Subcutaneous abdominal adipose tissue (tissue), 5 donors: ENCODE measurements around the gene PDE4C.

Experiments used
- H3K27ac ChIP-seq: one replicate; pipeline ENCODE4 v1.7.0; 2013; ENCODE audit warnings: low read depth, mild to moderate bottlenecking, inconsistent platforms, low read length, moderate library complexity
- H3K27me3 ChIP-seq, 5 donors: one replicate each; pipeline ENCODE4 v1.7.0; 2013; ENCODE audit warnings: low read length in 5 of 5, inconsistent platforms in 1 of 5; ENCODE audit not compliant: control insufficient read depth in 5 of 5, insufficient read depth in 4 of 5
- H3K36me3 ChIP-seq, 5 donors: one replicate each; pipeline ENCODE4 v1.7.0; 2013; ENCODE audit warnings: low read length in 5 of 5; ENCODE audit not compliant: control insufficient read depth in 5 of 5, insufficient read depth in 5 of 5
- H3K4me1 ChIP-seq, 5 donors: one replicate each; pipeline ENCODE4 v1.7.0; 2013; ENCODE audit warnings: low read length in 5 of 5, mild to moderate bottlenecking in 3 of 5, moderate library complexity in 1 of 5; ENCODE audit not compliant: control insufficient read depth in 5 of 5, insufficient read depth in 5 of 5
- H3K4me3 ChIP-seq, 5 donors: one replicate each; pipeline ENCODE4 v1.7.0; 2013; ENCODE audit warnings: low read length in 5 of 5, low read depth in 1 of 5
- H3K9ac ChIP-seq, 5 donors: one replicate each; pipeline ENCODE4 v1.7.0; 2013; ENCODE audit warnings: low read length in 5 of 5, mild to moderate bottlenecking in 4 of 5, moderate library complexity in 3 of 5
- H3K9me3 ChIP-seq, 5 donors: one replicate each; pipeline ENCODE4 v1.7.0; 2013; ENCODE audit warnings: low read length in 5 of 5; ENCODE audit not compliant: control insufficient read depth in 5 of 5
- donor health status: healthy.
- donor health status: healthy.
- donor health status: healthy.
- donor health status: healthy.
- donor health status: healthy.

The PDE4C gene

DNA sequence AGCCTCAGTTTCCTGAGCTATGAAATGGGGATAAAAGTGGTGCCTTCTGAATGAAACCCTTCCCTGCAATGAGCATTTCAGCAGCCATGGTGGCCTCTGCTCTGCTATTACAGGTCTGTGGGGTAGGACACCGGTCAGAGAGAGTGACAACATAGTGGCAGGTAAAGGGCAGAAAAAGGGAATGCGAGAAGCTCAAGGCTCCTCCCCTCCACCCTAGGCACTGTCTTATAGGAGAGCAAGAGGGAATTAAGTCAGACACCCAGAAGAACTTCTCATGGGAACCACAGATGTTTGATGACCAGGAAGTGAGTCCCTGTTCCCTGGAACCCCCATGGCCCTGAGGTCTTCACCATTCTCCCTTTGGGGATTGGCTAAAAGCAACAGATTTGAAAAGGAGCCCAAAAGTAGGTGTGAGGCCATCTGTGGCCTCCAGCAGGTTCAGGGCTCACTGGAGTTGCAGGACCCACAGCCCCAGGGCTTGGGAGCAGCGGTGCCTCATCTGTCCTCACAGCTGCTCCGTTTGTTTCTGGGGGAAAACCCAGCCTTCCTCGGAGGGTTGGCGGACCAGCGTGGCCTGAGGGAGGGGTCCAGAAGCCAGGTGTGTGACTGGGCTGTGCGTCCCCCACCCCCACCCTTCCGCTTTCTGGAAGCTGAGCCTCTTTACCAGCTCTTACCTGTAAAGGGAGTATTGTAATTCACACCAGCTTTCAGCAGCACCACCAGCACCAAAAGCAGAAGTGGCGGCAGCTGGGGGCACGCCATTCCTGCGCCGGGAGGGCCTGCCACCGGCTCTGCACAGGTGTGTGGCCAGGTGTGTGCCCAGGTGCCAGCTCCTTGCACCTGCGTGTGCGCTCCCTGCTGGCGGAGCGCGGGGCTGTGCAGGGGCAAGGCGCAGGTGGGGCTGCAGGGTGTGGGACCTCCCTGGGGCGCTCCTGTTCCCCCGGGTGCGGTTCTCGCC, 28.6 kb upstream of the PDE4C start:
- Histone ChIP-seq H3K36me3 (peaks cover 0 to 10% (median 5%) of the 10 kb centered on the region in 5 donors), H3K27me3 (peaks cover 11 to 17% (median 13%) of the 10 kb centered on the region in 5 donors), H3K9ac (no peak overlapping the region), H3K27ac (no peak overlapping the region), H3K9me3 (peaks cover 0 to 5% (median 0%) of the 10 kb centered on the region in 5 donors), H3K4me1 (peaks cover 0 to 7% (median 0%) of the 10 kb centered on the region in 5 donors), H3K4me3 (no peak overlapping the region)

DNA sequence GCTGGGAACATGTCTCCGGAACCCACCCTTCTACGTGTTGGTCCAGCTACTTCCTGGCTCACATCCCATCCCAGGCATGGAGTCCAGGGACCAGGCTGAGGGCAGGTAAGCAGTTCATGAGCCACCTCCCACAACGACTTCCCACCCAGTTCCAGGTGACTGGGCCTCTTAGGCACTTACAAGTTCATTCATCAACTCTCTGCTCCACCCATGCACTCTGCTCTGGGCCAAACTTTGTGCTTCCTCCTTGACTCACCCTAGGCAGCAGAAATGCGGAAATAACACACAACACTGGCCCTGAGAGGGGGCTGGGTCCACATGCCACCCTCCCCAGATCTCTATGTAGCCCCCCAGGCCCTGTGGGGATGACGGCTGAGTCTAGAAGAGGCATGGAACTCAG, 27.5 kb upstream of the PDE4C start:
- no peak overlapping the region for H3K4me3 ChIP-seq
- H3K9me3 ChIP-seq, result peaks cover 0 to 5% (median 0%) of the 10 kb centered on the region in 5 donors
- H3K9ac ChIP-seq, result no peak overlapping the region
- H3K36me3 ChIP-seq, result peaks cover 0 to 10% (median 5%) of the 10 kb centered on the region in 5 donors
- peaks cover 0 to 7% (median 0%) of the 10 kb centered on the region in 5 donors for H3K4me1 ChIP-seq
- H3K27me3 ChIP-seq, result peaks cover 11 to 17% (median 13%) of the 10 kb centered on the region in 5 donors
- no peak overlapping the region for H3K27ac ChIP-seq

DNA sequence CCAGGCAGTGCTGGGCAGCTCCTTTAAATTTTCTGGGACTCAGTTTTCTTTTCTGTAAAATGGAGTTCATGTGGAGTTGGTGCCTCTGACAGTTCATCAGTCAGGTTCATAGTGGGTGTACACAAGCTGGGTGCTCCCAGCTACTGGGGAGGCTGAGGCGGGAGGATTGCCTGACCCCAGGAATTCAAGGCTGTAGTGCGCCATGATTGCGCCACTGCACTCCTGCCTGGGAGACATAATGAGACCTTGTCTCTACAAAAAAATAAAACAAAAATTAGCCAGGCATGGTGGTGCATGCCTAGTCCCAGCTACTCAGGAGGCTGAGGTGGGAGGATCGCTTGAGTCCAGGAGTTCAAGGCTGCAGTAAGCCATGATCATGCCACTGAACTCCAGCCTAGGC, 26.9 kb upstream of the PDE4C start:
- Histone ChIP-seq H3K4me3 (no peak overlapping the region), H3K36me3 (peaks cover 0 to 10% (median 5%) of the 10 kb centered on the region in 5 donors), H3K9ac (no peak overlapping the region), H3K9me3 (peaks cover 0 to 5% (median 0%) of the 10 kb centered on the region in 5 donors), H3K27ac (no peak overlapping the region), H3K27me3 (peaks cover 11 to 17% (median 13%) of the 10 kb centered on the region in 5 donors), H3K4me1 (peaks cover 0 to 7% (median 0%) of the 10 kb centered on the region in 5 donors)

DNA sequence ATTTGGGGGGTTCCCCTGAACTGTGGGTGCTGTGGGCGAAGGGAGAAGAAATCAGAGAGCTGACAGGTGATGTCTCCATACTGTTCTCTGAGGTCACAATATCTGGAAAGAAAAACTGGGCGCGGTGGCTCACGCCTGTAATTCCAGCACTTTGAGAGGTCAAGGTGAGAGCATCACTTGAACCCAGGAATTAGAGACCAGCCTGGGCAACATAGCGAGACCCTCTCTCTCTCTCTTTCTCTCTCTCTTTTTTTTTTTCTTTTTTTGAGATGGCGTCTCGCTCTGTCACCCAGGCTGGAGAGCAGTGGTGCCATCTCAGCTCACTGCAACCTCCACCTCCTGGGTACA, 26.1 kb upstream of the PDE4C start:
- no peak overlapping the region for H3K4me3 ChIP-seq
- peaks cover 0 to 6% (median 2%) of the 10 kb centered on the region in 5 donors for H3K36me3 ChIP-seq
- H3K27me3 ChIP-seq, result peaks cover 11 to 17% (median 15%) of the 10 kb centered on the region in 5 donors
- no peak overlapping the region for H3K27ac ChIP-seq
- H3K9ac ChIP-seq, result no peak overlapping the region
- H3K4me1 ChIP-seq, result peaks cover 0 to 7% (median 0%) of the 10 kb centered on the region in 5 donors
- peaks cover 0 to 5% (median 0%) of the 10 kb centered on the region in 5 donors for H3K9me3 ChIP-seq

DNA sequence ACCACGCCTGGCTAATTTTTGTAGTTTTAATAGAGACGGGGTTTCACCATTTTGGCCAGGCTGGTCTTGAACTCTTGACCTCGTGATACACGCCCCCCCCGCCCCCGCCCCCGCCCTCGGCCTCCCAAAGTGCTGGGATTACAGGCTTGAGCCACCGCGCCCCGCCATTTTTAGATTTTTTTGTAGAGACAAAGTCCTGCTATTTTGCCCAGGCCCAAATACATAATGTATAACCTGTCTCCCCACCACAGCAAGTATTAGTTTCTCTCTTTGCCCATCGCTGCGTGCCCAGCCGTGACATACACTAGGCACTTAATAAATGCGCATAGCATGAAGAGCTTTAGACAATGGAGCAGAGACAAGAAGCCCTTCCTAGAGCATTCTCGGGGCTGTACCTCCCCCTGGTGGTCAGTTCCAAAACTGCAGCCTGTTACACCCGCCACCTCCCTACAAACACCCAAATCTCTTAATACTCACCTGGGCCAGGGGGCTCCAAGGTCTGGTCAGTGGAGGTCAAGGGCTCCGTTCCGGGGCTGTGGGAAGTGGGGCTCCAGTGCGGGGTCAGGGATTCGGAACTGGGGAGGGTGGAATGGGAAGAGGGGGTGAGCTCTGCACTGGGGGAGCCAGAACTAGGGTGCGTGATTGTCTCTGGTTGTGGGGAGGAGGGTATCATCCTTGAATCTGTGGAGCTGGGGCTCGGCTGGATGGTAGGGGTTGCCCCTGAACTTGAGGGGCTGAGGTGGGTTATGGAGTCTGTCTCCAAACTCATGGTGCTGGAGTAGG, 25.5 kb upstream of the PDE4C start:
- peaks cover 0 to under 1% (median 0%) of the 10 kb centered on the region in 5 donors for H3K36me3 ChIP-seq
- no peak overlapping the region for H3K27ac ChIP-seq
- H3K4me3 ChIP-seq, result no peak overlapping the region
- no peak overlapping the region for H3K9ac ChIP-seq
- peaks cover 0 to 7% (median 0%) of the 10 kb centered on the region in 5 donors for H3K4me1 ChIP-seq
- H3K9me3 ChIP-seq, result peaks cover 0 to 5% (median 0%) of the 10 kb centered on the region in 5 donors
- peaks cover 11 to 17% (median 15%) of the 10 kb centered on the region in 5 donors for H3K27me3 ChIP-seq

DNA sequence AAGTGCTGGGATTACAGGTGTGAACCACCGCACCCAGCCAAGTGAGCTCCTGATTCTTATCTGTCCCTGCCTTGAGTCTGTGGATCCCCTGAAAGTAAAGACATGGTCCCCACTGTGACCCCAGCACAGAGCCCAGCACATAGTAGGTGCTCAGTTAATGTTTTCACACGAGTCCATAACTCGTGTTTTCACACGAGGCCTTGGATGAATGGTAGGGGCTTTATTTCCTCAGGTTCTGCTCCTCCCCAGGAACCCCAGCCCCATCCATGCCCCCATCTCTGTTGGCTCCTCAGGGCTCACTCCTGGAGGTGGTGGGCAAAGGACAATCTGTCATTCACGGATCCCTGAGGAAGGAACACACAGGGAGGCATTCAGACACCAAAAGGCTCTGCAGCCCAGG, 23.6 kb upstream of the PDE4C start:
- H3K36me3 ChIP-seq, result no peaks in the 10 kb centered on the region
- peaks cover 0 to 5% (median 0%) of the 10 kb centered on the region in 5 donors for H3K9me3 ChIP-seq
- no peak overlapping the region for H3K4me3 ChIP-seq
- no peak overlapping the region for H3K9ac ChIP-seq
- peaks cover 0 to 3% (median 0%) of the 10 kb centered on the region in 5 donors for H3K4me1 ChIP-seq
- peaks cover 3 to 11% (median 9%) of the 10 kb centered on the region in 5 donors for H3K27me3 ChIP-seq
- no peak overlapping the region for H3K27ac ChIP-seq

DNA sequence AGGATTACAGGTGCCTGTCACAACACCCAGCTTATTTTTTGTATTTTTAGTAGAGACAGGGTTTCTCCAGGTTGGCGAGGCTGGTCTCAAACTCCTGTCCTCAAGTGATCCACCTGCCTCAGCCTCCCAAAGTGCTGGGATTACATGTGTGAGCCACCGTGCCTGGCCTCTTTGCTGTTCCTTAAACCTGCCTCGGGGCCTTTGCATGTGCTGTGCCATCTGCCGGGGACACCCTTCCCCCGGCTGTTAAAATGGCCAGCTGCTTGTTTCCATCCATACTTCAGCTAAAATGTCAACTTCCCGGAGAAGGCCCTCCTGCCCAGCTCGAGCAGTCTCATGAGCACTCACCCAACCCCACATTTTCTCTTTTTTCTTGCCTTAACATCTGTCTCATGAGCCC, 19.1 kb upstream of the PDE4C start:
- Histone ChIP-seq H3K4me1 (no peaks in the 10 kb centered on the region), H3K27ac (no peak overlapping the region), H3K36me3 (no peaks in the 10 kb centered on the region), H3K4me3 (no peak overlapping the region), H3K27me3 (peaks cover 0 to 4% (median 0%) of the 10 kb centered on the region in 5 donors), H3K9ac (no peak overlapping the region), H3K9me3 (peaks cover 0 to 3% (median 0%) of the 10 kb centered on the region in 5 donors)

DNA sequence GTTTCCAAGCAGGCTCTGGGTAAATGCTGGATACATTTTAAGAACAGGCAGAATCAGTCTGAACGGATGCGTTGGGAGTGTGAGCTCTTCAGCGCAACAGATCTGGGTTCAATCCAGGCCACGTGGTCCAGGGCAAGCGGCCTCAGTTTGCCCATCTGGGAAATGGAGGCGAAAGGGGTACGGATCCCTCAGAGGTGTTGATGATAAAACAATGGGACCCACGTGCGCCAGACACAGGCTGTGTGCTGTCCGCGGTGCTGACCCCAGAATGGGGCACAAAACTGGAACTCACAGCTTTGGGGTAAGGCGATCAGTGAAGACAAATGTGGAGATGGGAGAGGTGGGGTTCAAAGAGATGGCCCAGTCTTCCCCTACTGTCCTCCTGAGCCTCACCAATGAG, 13.1 kb upstream of the PDE4C start:
- H3K9me3 ChIP-seq, result no peaks in the 10 kb centered on the region
- H3K9ac ChIP-seq, result no peak overlapping the region
- H3K27ac ChIP-seq, result no peak overlapping the region
- no peak overlapping the region for H3K4me3 ChIP-seq
- H3K27me3 ChIP-seq, result peaks cover 5 to 21% (median 14%) of the 10 kb centered on the region in 5 donors
- H3K4me1 ChIP-seq, result no peaks in the 10 kb centered on the region
- no peaks in the 10 kb centered on the region for H3K36me3 ChIP-seq

DNA sequence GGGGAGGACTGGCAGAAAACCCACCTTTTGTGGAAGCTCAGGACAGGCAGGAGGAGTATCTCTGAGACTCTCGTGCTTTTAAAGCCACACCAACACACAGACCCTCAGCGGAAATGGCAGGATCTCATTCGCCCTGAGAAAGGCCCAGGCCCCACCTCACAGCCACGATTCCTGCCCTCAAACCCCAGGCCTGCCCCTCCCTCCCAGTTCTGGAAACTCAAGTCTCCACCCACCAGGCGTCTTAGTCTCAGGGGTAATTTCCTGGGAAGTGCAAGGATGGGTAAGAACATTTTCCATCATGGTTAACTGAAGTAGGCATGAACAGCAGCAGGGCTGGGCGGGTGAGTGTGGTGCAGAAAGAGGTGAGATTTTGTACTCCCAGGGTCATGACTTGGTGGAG, 8.0 kb upstream of the PDE4C start:
- Histone ChIP-seq H3K9me3 (peaks cover 0 to 13% (median 7%) of the 10 kb centered on the region in 5 donors), H3K9ac (no peak overlapping the region), H3K27ac (no peak overlapping the region), H3K4me1 (peaks cover 0 to 8% (median 0%) of the 10 kb centered on the region in 5 donors), H3K36me3 (no peaks in the 10 kb centered on the region), H3K4me3 (no peak overlapping the region), H3K27me3 (peaks cover 16 to 47% (median 45%) of the 10 kb centered on the region in 5 donors)
